Astrocyte of the spinal cord (primary cell): ENCODE data around the gene IL17RD.

Experiments
- DNase-seq: peaks from one replicate; pipeline ENCODE4 v3.0.0; 2011; ENCODE audit warnings: low read depth, low spot score
- H3K4me3 ChIP-seq: 2 replicates; pipeline ENCODE4 v1.5.1; 2011; ENCODE audit warnings: low read depth, mild to moderate bottlenecking, low read length, moderate library complexity
- CTCF ChIP-seq: IDR thresholded peaks from 2 replicates; pipeline ENCODE4 v1.5.1; 2012; ENCODE audit warnings: low read depth, mild to moderate bottlenecking, low read length, inconsistent platforms
- in situ Hi-C: cut with HindIII; loops from 2 replicates; pipeline ENCODE4 v1.10.0; 2017; ENCODE audit warnings: low sequenced_read_pairs

IL17RD gene

GRCh38 chr3:57098418-57099310, 66.5 kb downstream of the IL17RD start:
- no peak for DNase-seq
- no peak overlapping the region for H3K4me3 ChIP-seq

GRCh38 chr3:57097536-57097935, 67.6 kb downstream of the IL17RD start:
- in situ Hi-C loops, result loop anchor here (25.0 kb wide), 1 partner anchor 110 kb away; no protein-coding TSS in a partner anchor
- TF ChIP-seq CTCF, result no peak
- H3K4me3 ChIP-seq, result no peak overlapping the region
- DNase-seq, result no peak

More at GRCh38 chr3:57098418-57099310, 66.5 kb downstream of the IL17RD start:
- no peak for TF ChIP-seq CTCF
- in situ Hi-C loops, result loop anchor here (25.0 kb wide), 1 partner anchor 111 kb away; no protein-coding TSS in a partner anchor

GRCh38 chr3:57095363-57095762, 69.8 kb downstream of the IL17RD start:
- DNase-seq, result no peak
- TF ChIP-seq CTCF, result no peak
- in situ Hi-C loops, result loop anchor here (25.0 kb wide), 1 partner anchor 108 kb away; no protein-coding TSS in a partner anchor
- no peak overlapping the region for H3K4me3 ChIP-seq

GRCh38 chr3:57094575-57094974, 70.6 kb downstream of the IL17RD start:
- TF ChIP-seq CTCF, result no peak
- in situ Hi-C loops, result loop anchor here (25.0 kb wide), 1 partner anchor 107 kb away; no protein-coding TSS in a partner anchor
- no peak for DNase-seq
- H3K4me3 ChIP-seq, result no peak overlapping the region

- in situ Hi-C loops, result loop anchor here (25.0 kb wide), 1 partner anchor 107 kb away; no protein-coding TSS in a partner anchor
- no peak for DNase-seq
- no peak overlapping the region for H3K4me3 ChIP-seq
- no peak for TF ChIP-seq CTCF
Observed at GRCh38 chr3:57093971-57094535, 71.1 kb downstream of the IL17RD start.

- in situ Hi-C loops, result loop anchor here (25.0 kb wide), 1 partner anchor 106 kb away; no protein-coding TSS in a partner anchor
- H3K4me3 ChIP-seq, result no peak overlapping the region
- no peak for TF ChIP-seq CTCF
- no peak for DNase-seq
Observed at GRCh38 chr3:57093489-57093888, 71.7 kb downstream of the IL17RD start.
